Liver (tissue), 3 donors: Measurements from ENCODE around the gene PHOX2A.

ENCODE experiments used
- CTCF ChIP-seq: fragments of 150-350 bp; IDR thresholded peaks from 2 replicates; pipeline ENCODE4 v1.5.1; 2017; ENCODE audit warnings: improper control_type of control experiment, low read depth, low read length; ENCODE audit not compliant: missing input control
- RAD21 ChIP-seq, 2 donors: IDR thresholded peaks; 2 replicates each; pipeline ENCODE4 v1.6.1; 2016; ENCODE audit warnings: antibody characterized with exemption in 2 of 2, mild to moderate bottlenecking in 2 of 2
- SP1 ChIP-seq: IDR thresholded peaks from 2 replicates; pipeline ENCODE4 v1.6.1; 2018; ENCODE audit warnings: antibody characterized with exemption, mild to moderate bottlenecking
- TF ChIP-seq, protein P1 (sequence below): IDR thresholded peaks from 2 replicates; pipeline ENCODE4 v1.6.1; 2016; ENCODE audit warnings: antibody characterized with exemption, mild to moderate bottlenecking
- donor health status: healthy.
- donor health status: healthy.

GRCh38 chr11:72239849-72240460 lies 4.0 kb downstream of the PHOX2A start:
- TF ChIP-seq SP1: no peak
- no peak for TF ChIP-seq CTCF
- TF ChIP-seq, protein P1, sequence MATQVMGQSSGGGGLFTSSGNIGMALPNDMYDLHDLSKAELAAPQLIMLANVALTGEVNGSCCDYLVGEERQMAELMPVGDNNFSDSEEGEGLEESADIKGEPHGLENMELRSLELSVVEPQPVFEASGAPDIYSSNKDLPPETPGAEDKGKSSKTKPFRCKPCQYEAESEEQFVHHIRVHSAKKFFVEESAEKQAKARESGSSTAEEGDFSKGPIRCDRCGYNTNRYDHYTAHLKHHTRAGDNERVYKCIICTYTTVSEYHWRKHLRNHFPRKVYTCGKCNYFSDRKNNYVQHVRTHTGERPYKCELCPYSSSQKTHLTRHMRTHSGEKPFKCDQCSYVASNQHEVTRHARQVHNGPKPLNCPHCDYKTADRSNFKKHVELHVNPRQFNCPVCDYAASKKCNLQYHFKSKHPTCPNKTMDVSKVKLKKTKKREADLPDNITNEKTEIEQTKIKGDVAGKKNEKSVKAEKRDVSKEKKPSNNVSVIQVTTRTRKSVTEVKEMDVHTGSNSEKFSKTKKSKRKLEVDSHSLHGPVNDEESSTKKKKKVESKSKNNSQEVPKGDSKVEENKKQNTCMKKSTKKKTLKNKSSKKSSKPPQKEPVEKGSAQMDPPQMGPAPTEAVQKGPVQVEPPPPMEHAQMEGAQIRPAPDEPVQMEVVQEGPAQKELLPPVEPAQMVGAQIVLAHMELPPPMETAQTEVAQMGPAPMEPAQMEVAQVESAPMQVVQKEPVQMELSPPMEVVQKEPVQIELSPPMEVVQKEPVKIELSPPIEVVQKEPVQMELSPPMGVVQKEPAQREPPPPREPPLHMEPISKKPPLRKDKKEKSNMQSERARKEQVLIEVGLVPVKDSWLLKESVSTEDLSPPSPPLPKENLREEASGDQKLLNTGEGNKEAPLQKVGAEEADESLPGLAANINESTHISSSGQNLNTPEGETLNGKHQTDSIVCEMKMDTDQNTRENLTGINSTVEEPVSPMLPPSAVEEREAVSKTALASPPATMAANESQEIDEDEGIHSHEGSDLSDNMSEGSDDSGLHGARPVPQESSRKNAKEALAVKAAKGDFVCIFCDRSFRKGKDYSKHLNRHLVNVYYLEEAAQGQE: no peak
- no peak for TF ChIP-seq RAD21 (IDR thresholded peaks at IDR 0.05)
